ENCODE data around the gene AGPAT2. TPM values are rescaled to one million over a fixed set of nuclear protein-coding genes. Genes with fewer than 3 reads are reported as not detected.

The AGPAT2 gene
- total and polyA plus RNA-seq, 2 experiments from 2014 or later = 31.8 to 44.7 TPM

DNA sequence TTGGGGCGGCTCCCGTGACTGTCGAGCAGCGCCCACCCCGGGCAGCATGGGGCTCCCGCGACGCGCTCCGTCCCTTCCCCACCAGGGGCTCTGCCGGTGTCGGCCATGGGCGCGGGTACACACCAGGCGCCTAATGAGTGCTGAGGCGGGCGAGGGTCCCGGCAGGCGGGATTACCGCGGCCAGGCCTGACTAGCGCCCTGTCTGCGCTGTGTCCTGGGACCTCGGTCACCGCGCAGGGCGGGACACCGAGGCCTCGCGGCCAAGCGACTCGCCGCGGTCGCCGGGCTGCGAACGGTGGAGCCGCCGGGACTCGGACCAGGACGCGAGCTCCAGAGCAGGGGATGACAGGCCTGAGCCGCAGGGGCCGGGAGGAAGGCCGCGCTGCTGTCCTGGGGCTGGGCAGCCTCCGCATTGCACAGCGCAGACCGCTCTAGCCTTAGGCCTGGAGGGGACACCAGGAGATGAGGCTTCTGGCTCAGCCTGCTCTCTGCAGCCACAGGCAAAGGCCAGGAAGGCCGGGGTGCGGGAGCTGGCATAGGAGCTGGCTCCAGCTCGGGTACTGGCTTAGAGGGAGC is 41.4 kb upstream of the AGPAT2 start:
- Histone ChIP-seq H3K79me2 (replicated peaks; ENCODE audit: insufficient read depth) (peaks cover 35% of the 10 kb centered on the region), H3K9me2 (ENCODE audit: insufficient read depth) (no peaks in the 10 kb centered on the region), H3K4me1 (ENCODE audit: insufficient read depth) (peaks cover 9% of the 10 kb centered on the region; the same call in 1 of the 2 replicates), H3F3A (replicated peaks; ENCODE audit: low read depth) (peaks cover 38% of the 10 kb centered on the region), H3K27ac (ENCODE audit: low read depth) (no peak overlapping the region), H3K4me2 (peak overlapping the region; percentile 94), H2AFZ (no peak overlapping the region; the same call in 1 of the 2 replicates), H3K36me3 (ENCODE audit: insufficient read depth) (peaks cover 22% of the 10 kb centered on the region), H3K4me3 (peak overlapping the region; percentile 99), H4K20me1 (replicated peaks; ENCODE audit: insufficient read depth) (peaks cover 31% of the 10 kb centered on the region), H3K27me3 (ENCODE audit: insufficient read depth) (peaks cover 15% of the 10 kb centered on the region)
- DNase-seq (ENCODE audit: low spot score) (peak; percentile 70), ATAC-seq (peak; percentile 63)
- Mint-ChIP-seq H3K27me3 (ENCODE audit: insufficient read depth, low read depth, poor library complexity) (peaks cover 25% of the 10 kb centered on the region), H3K4me1 (peaks cover 18% of the 10 kb centered on the region), H3K4me3 (peak overlapping the region; percentile 66), H3K36me3 (ENCODE audit: low read depth) (peaks cover 43% of the 10 kb centered on the region), H3K9me3 (no peaks in the 10 kb centered on the region; the same call in 1 of the 3 replicates), H3K27ac (no peak overlapping the region)
- TF ChIP-seq JUNB (IDR thresholded peaks at IDR 0.05; ENCODE audit: unreplicated experiment) (no peak), POLR2AphosphoS5 (IDR thresholded peaks at IDR 0.05; ENCODE audit: low read depth) (no peak), ZNF462 (CRISPR knock-in tag; IDR thresholded peaks at IDR 0.05) (no peak), STAT1 (IDR thresholded peaks at IDR 0.05; ENCODE audit: unreplicated experiment) (no peak), EZH2phosphoT487 (IDR thresholded peaks at IDR 0.05; ENCODE audit: unreplicated experiment) (no peak), CTCF (conservative IDR thresholded peaks at IDR 0.05; ENCODE audit: low read depth in 2 of 2) (no peak), NANOG (IDR thresholded peaks at IDR 0.05; ENCODE audit: borderline replicate concordance) (no peak), ZNF331 (CRISPR knock-in tag; IDR thresholded peaks at IDR 0.05; ENCODE audit: low read depth) (no peak), REST (IDR thresholded peaks at IDR 0.05; ENCODE audit: unreplicated experiment) (no peak), ZNF114 (CRISPR knock-in tag; IDR thresholded peaks at IDR 0.05) (no peak), CREB1 (CRISPR knock-in tag; IDR thresholded peaks at IDR 0.05; ENCODE audit: low read depth) (no peak), EZH2 (IDR thresholded peaks at IDR 0.05; ENCODE audit: low read depth, unreplicated experiment) (no peak)
- TF ChIP-seq, protein P1, sequence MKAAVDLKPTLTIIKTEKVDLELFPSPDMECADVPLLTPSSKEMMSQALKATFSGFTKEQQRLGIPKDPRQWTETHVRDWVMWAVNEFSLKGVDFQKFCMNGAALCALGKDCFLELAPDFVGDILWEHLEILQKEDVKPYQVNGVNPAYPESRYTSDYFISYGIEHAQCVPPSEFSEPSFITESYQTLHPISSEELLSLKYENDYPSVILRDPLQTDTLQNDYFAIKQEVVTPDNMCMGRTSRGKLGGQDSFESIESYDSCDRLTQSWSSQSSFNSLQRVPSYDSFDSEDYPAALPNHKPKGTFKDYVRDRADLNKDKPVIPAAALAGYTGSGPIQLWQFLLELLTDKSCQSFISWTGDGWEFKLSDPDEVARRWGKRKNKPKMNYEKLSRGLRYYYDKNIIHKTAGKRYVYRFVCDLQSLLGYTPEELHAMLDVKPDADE (IDR thresholded peaks at IDR 0.05) = no peak
